HG03521 (cell line): ENCODE results near the gene TAGLN.
"Not testable (repeated sequence)": the region's sequence is repeated elsewhere in the genome, so short reads cannot be mapped to it uniquely, and the experiment has no call there.

Source experiments
- ATAC-seq: cut with Tn5 transposase; IDR thresholded peaks from one replicate; pipeline ENCODE4 v1.9.1; 2021; ENCODE audit warnings: mild to moderate bottlenecking, moderate library complexity; ENCODE audit not compliant: unreplicated experiment

The TAGLN gene

DNA sequence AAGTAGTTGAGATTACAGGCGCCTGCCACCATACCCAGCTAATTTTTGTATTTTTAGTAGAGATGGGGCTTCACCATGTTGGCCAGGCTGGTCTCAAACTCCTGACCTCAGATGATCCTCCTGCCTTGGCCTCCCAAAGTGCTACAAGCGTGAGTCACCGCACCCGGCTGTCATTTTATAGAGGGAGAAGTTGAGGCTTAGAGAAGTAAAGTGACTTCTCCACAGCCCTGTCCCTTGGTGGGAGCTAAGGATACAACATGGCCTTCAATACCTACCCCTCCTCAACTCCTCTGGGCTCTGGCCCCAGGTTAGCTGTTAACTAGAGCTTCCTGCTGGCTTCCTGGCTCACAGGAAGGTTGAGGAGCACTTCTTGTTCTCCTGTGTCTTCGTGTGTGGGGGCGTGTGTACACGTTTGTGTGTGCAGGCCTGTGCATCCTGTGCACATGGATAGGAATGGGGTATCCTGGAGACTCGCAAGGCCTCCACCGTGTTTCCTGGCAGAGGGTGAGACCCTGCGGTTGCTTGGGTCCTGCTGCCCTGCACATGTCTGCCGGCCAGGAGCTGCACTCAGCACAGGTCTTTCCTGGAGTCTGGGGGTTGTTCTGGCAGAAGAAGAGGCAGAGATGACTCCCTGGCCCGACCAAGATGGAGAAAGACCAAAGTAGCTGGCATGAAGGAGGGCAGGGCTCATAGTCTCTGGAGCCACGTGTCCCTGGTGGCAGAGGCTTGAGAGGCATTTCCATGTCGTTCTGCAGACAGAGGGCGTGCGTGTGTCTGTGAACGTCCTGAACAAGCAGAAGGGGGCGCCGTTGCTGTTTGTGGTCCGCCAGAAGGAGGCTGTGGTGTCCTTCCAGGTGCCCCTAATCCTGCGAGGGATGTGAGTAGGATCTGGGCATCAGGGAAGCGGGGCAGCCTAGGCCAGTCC lies 18.2 kb upstream of the TAGLN start:
- ATAC-seq = no peak

DNA sequence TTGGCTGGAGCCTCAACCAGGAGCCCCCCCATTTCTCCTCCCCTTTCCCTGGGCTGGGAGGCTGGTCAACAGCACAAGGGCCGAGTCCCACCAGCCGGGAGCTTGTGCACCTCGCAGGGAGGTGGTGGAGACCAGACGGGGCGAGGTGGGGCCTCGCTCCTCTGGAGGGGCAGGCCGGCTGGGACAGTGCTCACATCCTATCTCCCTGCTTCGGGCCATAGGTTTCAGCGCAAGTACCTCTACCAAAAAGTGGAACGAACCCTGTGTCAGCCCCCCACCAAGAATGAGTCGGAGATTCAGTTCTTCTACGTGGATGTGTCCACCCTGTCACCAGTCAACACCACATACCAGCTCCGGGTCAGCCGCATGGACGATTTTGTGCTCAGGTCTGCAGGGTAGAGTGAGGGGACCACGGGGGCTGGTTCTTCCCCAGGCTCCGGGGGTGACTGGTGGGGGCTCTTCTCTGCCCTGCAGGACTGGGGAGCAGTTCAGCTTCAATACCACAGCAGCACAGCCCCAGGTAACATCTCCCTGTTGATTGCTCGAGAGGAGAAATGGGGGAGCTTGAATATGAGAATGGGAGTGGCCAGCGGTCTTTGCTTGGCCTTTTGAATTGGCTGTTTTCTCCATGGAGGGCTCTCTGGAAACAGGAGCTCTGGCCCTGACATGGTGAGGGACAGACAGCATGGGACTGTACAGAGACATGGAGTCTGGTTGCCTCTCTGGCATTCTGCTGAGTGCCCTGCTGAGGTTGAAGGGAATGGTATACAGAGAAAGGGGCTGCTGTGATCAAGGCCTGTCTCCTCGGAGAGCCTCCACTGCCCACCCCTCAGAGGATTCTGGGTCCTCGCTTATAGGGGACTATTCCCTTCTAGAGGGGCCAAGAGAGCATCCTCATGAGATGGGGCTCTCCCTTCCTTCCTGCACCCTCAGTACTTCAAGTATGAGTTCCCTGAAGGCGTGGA lies 17.3 kb upstream of the TAGLN start:
- no peak for ATAC-seq

DNA sequence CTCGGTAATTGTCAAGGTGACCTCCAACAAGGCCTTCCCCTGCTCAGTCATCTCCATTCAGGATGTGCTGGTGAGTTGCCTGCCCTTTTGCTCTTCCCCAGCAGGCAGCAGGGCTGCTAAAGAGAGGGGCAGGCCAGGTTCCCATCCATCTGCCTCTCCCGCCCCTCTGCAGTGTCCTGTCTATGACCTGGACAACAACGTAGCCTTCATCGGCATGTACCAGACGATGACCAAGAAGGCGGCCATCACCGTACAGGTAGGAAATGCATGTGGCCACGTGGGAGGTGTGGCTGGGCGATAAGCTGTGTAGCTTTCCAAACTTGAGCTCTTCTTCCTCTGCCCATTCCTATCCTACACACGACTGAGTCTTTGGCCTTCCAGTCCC lies 16.6 kb upstream of the TAGLN start:
- no peak for ATAC-seq

DNA sequence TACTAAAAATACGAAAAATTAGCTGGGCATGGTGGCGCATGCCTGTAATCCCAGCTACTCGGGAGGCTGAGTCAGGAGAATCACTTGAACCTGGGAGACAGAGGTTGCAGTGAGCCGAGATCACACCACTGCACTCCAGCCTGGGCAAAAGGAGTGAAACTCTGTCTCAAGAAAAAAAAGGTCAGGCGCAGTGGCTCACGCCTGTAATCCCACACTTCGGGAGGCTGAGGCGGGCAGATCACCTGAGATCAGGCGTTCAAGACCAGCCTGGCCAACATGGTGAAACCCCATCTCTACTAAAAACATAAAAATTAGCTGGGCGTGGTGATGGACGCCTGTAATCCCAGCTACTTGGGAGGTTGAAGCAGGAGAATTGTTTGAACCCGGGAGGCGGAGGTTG lies 16.0 kb upstream of the TAGLN start:
- ATAC-seq = not testable (repeated sequence)

DNA sequence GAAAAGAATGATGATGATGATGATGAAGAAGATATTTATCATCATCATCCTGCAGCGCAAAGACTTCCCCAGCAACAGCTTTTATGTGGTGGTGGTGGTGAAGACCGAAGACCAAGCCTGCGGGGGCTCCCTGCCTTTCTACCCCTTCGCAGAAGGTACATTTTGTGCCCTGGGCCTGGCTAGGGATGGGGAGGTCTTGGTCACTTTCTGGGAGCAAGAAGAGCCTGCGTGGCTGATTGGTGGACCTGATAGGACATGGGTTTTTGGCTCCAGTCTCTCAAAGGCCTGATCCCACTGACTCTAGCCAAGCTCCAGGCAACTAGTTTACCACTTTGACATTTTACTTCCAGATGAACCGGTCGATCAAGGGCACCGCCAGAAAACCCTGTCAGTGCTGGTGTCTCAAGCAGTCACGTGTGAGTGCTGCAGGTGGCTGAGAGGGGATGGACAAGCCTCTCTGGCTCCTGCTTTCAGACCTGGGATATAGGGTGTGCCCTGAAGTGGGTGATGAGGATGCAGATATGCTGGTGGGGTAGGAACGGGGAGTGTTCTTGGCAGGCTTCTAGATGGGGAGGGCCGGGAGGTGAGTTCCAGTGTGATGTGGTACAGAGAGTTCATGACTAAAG lies 15.3 kb upstream of the TAGLN start:
- no peak for ATAC-seq

DNA sequence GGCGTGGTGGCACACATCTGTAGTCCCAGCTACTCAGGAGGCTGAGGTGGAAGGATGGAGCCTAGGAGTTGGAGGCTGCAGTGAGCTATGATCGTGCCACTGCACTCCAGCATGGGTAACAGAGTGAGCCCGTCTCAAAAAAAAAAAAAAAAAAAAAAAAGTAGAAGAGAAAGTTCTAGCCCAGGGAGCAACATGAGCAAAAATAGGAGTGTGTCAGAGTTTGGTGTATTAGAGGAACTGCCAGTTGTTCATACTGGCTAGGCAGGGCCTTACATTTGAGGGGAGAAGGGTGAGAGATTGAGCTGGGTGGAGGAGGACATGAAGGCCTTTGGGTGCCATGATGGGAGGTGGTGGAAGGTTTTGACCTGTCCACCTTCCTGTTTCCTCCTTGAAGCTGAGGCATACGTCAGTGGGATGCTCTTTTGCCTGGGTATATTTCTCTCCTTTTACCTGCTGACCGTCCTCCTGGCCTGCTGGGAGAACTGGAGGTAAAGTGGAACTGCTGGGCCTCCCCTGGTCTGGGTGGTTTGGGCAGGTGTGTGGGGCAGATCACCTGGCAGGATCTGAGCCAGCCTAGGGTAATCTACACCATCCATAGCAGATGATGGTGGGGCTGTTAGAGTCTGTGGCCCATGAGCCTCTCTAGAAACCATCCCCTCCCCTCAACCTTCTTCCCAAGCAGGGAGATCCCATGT lies 13.3 kb upstream of the TAGLN start:
- no peak for ATAC-seq

DNA sequence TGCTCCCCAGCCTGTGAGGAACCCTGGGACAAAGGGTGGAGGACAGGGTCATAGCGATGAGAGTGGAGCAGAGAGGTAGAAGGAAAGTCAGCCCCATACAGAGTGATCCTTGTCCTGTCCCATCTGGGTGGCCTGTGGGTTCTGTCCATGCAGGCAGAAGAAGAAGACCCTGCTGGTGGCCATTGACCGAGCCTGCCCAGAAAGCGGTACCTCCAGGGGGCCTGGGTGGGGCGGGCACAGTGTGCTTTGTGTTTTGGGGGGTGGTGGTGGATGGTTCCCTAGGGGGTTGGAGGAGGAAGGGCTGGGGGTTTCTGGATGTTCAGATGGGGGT lies 12.8 kb upstream of the TAGLN start:
- ATAC-seq = no peak

DNA sequence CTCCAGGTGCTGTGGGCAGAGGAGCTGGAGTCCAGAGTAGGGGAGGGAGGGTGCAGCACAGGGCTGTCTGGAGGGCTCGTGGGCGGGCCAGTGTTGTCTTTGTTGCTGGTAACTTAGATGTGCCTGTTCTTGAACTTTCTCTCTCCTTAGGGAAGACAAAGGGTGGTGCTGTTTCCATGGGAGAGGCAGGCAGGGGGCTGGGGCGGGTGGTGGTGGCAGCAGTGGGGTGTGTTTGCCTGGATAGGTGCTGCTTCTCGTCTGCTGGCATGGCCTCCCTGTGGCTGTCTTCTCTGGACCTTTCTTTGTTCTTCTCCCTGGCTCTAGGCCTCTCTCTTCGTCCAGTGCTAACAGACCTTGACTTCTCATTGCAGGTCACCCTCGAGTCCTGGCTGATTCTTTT lies 12.2 kb upstream of the TAGLN start:
- ATAC-seq = no peak

DNA sequence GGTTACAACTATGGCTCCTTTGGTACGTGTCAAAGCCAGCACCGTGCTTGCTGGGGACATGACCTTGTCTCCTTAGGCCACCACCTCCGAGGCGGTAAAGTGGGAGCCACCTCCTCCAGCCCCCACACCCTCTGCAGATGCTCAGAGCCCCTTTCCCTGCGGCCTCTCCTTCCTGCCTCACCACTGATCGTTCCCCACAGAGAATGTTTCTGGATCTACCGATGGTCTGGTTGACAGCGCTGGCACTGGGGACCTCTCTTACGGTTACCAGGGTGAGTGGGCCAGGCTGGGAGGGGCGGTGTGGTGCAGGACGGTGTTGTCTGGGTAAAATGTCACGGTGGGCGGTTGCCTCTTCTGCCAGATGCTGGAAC lies 11.8 kb upstream of the TAGLN start:
- no peak for ATAC-seq

DNA sequence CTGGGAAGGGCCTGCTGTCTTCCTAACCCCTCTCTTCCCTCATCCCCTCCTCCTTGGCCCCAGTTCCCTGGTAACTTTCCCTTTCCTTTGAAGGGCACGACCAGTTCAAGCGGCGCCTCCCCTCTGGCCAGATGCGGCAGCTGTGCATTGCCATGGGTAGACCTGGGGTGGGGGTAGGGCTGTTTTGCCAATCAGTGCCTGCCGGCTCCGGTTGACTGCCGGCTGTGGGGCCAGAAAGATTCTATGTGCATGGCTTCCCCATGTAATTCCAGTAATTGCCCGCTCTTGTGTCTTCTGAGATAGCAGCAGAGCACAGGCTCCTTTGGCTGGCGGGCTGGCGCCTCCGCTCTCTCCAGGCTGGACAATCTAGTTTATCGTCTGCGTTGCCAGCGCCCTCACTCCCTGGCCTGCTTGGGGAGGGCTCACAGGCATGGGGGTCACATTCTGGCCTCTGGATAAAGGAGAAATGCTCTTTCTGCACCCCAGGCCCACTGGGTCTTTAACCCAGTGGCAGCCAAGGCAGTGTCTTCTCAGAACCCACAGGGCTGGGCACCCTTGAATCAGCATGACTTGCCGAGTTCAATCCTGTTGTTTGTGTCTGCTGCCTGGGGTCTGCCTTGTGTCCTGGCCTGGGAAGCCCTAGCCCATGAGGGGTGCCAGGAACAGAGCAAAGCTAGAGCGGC lies 11.2 kb upstream of the TAGLN start:
- ATAC-seq = no peak

DNA sequence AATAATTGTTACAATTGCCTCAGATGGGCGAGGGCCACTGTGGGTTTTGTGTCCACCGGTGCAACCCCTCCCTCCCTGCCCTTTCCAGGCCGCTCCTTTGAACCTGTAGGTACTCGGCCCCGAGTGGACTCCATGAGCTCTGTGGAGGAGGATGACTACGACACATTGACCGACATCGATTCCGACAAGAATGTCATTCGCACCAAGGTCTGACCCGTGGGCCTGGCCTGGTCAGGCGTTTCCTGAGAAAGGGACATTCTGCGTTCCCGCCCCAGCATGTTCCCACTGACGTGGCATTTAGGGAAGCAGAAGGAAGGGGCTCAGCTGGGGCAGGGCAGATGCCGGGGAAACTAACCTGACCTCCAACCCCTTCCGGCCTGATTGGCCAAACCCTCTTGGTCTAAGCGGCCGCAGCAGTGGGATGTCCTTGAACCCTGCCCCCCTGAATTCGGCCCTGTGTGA lies 10.5 kb upstream of the TAGLN start:
- no peak for ATAC-seq

DNA sequence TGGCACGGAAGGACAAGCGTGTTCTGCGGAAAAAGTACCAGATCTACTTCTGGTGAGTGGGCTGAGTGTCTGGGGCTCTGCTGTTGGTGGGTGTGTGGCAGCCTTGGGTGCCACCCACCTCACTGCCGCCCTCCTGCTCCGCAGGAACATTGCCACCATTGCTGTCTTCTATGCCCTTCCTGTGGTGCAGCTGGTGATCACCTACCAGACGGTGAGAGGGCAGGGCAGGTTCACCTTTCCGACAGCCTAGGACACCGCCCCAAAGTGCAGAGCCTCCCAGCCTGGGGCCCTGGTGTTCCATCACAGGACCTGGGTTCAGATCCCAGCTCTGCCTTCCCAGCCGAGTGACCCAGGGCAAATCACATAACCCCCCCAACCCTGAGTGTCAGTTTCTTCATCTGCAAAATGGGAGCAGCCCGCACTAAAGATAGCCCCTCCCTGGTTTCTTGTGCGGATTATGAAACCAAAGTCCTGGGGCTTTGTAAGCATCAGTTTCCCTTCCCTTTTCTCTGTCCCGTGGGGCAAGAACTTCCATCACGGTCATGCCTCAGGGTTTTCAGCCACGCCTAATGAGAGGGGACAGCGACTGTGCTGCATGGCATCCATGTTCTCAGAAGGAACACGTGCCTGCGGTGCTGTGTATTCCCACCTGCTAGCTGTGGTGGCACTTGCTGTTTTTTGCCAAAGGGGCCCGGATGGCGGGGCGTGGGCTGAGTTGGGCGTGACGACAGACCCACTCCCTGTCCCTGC lies 9.8 kb upstream of the TAGLN start:
- peak; percentile 41 for ATAC-seq

DNA sequence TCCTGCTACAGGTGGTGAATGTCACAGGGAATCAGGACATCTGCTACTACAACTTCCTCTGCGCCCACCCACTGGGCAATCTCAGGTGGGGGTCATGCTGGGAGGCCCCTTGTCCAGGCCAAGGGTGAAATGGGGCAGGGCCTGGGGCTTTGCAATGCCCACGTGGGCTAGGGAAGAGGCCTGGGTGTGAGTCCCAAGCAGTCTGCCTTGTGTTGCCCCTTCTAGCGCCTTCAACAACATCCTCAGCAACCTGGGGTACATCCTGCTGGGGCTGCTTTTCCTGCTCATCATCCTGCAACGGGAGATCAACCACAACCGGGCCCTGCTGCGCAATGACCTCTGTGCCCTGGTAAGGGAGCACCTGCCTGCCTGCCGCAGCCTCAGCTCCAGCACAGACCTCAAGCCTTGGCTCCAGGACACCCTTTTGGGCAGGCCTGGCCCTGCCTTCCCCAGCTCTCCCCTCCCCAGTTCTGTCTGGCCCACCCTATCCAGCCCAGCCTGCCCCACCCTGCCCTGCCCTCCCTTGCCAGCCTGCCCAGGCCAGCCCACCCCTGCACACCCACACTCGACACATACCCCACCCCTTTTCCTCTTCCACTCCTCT lies 9.1 kb upstream of the TAGLN start:
- ATAC-seq = no peak

DNA sequence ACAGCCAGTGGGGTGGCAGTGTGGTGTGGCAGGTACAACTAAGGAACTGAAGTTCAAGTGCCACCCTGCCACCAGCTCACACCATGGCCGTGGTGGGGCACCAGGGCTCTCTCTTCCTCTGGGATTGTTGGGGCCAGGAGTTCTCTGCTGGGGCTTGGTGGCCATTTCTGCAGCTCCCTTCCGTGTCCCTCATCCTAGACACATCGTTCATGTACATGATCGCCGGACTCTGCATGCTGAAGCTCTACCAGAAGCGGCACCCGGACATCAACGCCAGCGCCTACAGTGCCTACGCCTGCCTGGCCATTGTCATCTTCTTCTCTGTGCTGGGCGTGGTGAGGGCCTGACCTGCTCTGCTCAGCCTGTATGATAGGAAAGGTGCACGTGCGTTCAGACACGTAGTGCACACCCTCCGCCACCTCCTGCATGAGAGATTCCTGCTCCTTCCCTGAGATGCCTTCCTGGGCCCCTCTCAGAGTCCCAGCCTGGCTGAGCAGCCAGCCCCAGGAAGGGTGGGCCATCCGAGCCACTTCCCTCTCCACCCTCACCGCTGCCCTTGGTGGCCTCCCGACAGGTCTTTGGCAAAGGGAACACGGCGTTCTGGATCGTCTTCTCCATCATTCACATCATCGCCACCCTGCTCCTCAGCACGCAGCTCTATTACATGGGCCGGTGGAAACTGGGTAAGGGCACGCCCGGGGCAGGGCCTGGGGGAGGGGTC lies 7.3 kb upstream of the TAGLN start:
- no peak for ATAC-seq

DNA sequence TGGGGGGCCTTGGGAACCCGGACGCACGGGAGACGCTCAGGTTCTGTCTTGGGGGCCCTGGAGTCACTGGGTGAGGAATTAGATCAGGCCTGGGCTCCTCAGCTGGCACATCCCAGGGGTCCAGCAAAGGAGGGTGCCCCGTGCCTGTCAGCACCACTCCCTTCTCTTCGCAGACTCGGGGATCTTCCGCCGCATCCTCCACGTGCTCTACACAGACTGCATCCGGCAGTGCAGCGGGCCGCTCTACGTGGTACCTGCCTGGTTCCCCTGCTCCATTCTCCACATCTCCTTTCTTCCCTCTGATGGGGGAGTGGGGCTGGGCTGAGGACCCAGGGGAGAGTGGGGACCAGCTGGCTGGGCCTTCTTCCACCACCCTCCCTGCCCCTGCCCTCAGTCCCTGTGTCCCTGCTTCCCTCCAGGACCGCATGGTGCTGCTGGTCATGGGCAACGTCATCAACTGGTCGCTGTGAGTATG lies 6.7 kb upstream of the TAGLN start:
- no peak for ATAC-seq

DNA sequence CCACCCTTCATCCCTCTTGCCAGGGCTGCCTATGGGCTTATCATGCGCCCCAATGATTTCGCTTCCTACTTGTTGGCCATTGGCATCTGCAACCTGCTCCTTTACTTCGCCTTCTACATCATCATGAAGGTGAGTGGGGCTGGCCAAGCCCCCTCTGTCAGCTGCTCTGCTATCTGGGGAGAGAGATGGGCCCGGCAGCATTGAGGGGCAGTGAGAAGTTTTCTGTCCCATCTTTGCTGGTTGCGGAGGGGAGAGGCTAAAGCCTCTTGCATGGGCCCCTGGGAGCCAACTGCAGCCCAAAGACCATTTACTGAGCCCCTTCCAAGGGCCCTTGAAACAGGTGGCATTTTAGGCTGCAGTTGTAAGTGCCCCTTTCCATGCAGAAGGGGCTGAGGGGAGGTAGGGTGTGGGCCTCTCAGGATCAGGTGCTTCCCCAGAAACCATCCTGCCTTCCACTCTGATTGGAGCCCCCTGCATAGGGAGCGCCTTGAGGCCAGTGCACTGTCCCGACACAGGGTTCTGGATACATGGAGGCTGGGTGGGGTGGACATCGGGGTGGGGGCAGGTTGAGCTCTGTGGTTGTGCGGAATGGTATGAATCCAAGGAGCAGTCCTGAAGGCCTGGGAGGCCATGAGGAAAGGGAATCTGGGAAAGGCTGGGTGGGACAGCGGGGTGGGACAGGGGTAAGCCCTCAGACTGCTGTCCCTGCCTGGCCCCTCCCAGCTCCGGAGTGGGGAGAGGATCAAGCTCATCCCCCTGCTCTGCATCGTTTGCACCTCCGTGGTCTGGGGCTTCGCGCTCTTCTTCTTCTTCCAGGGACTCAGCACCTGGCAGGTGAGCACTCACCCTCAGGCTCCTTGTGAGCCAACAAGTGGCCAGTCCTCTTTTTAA lies 5.8 kb upstream of the TAGLN start:
- no peak for ATAC-seq

DNA sequence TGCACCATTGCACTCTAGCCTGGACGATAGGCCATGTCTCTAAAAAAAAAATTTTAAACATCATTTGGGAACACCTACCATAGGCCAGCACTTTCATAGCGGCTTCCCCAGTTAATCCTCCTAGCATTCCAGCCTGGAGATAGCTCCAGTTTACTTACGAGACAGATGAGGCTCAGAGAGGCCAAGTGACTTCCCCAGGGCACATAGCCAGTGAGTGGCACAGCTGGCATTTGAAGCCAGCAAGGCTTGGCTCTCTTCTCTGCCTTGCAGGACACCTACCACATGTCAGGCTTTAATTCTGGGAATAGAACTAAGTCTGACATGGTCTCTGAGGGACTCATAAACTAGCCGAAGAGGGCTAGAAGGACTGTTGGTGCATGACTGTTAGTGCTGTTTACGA lies 4.9 kb upstream of the TAGLN start:
- no peak for ATAC-seq
